HG03280 (cell line): Measurements from ENCODE around the gene CNIH2.
"Not testable (repeated sequence)": the region's sequence is repeated elsewhere in the genome, so short reads cannot be mapped to it uniquely, and the experiment has no call there.

Experiments
- ATAC-seq: cut with Tn5 transposase; IDR thresholded peaks from one replicate; pipeline ENCODE4 v1.9.1; 2021; ENCODE audit warnings: mild to moderate bottlenecking, moderate library complexity; ENCODE audit not compliant: unreplicated experiment

Gene CNIH2

GRCh38 chr11:66275984-66276612 is 1.9 kb upstream of the CNIH2 start:
- no peak for ATAC-seq

GRCh38 chr11:66276619-66277018 is 1.4 kb upstream of the CNIH2 start:
- ATAC-seq, result not testable (repeated sequence)

- not testable (repeated sequence) for ATAC-seq
Measured at GRCh38 chr11:66277064-66277463, 911 bp upstream of the CNIH2 start.

GRCh38 chr11:66278363-66279091 is 552 bp downstream of the CNIH2 start:
- ATAC-seq, result no peak

- ATAC-seq, result no peak
Measured at GRCh38 chr11:66279092-66279734, 1.2 kb downstream of the CNIH2 start.

GRCh38 chr11:66280428-66280827 is 2.5 kb downstream of the CNIH2 start:
- ATAC-seq, result no peak

GRCh38 chr11:66281001-66281400 is 3.0 kb downstream of the CNIH2 start:
- no peak for ATAC-seq

GRCh38 chr11:66281776-66282467 is 3.9 kb downstream of the CNIH2 start:
- ATAC-seq, result no peak

- peak; percentile 82 for ATAC-seq
Measured at GRCh38 chr11:66282468-66283455, 4.8 kb downstream of the CNIH2 start.

GRCh38 chr11:66283461-66284105 is 5.6 kb downstream of the CNIH2 start:
- no peak for ATAC-seq

- no peak for ATAC-seq
Measured at GRCh38 chr11:66284526-66285078, 6.6 kb downstream of the CNIH2 start.

- ATAC-seq, result no peak
Measured at GRCh38 chr11:66285250-66285947, 7.4 kb downstream of the CNIH2 start.

GRCh38 chr11:66286699-66287098 is 8.7 kb downstream of the CNIH2 start:
- no peak for ATAC-seq

- ATAC-seq, result no peak
Measured at GRCh38 chr11:66287211-66287888, 9.4 kb downstream of the CNIH2 start.

- no peak for ATAC-seq
Measured at GRCh38 chr11:66287889-66288670, 10.1 kb downstream of the CNIH2 start.

GRCh38 chr11:66288671-66289547 is 10.9 kb downstream of the CNIH2 start, which contains the start of gene YIF1A:
Gene YIF1A, minus strand, starts transcription at chr11:66289143. Its CDS starts 158 bp downstream, at chr11:66288985.
- peak; percentile 92 for ATAC-seq
